HCT116 (cell line): ENCODE data around the gene AIM2. TPM values are rescaled to one million over a fixed set of nuclear protein-coding genes. Genes with fewer than 3 reads are reported as not detected.

Experiments used
- ATAC-seq: fragments of 200-7000 bp; cut with Tn5 transposase; 2 replicates; pipeline ENCODE4 v1.9.1; 2020; ENCODE audit warnings: mild to moderate bottlenecking, moderate library complexity
- BruUV-seq: library from RNA; stranded (reverse); fragments of 400-500 nt; replicated peaks from 2 replicates; lab custom pipeline; 2021; lab: Mats Ljungman, UMichigan
- CTCF ChIA-PET: fragments of 300-600 bp; sonication (Branson Sonifier 250); formaldehyde crosslinking; loops from one replicate; lab custom pipeline; 2021; ENCODE audit warnings: antibody characterized with exemption; lab: Charles Lee
- POLR2A ChIA-PET: fragments of 300-600, 350-600 bp; sonication (Branson Sonifier 250); formaldehyde crosslinking; loops from one replicate; lab custom pipeline; 2021; ENCODE audit warnings: antibody characterized with exemption; lab: Charles Lee
- RAD21 ChIA-PET, 2 experiments: fragments of 300-600 bp; sonication (Branson Sonifier 250); formaldehyde crosslinking; loops; one replicate each; lab custom pipeline; 2023; ENCODE audit warnings: low total read pairs in 2 of 2; ENCODE audit not compliant: uncharacterized antibody in 2 of 2, unreplicated experiment in 2 of 2, low non-redundant PET in 1 of 2; lab: Charles Lee
- DNase-seq: peaks from one replicate; pipeline ENCODE4 v3.0.0-alpha.2; 2010; ENCODE audit warnings: low read depth, low spot score
- H2AFZ ChIP-seq: fragments of 200-600 bp; shearing (Covaris generic), sonication (generic); 2 replicates; pipeline ENCODE4 v1.6.1; 2017; ENCODE audit warnings: low read depth, mixed run types, mixed read lengths, antibody characterized with exemption, low read length; ENCODE audit not compliant: poor library complexity, severe bottlenecking
- H3K27ac ChIP-seq: 2 replicates; pipeline ENCODE4 v1.5.1; 2012; ENCODE audit warnings: low read depth, low read length
- H3K27me3 ChIP-seq: fragments of 200-600 bp; sonication (generic); 2 replicates; pipeline ENCODE4 v1.6.1; 2016; ENCODE audit warnings: mixed run types, low read length, mixed read lengths; ENCODE audit not compliant: insufficient read depth
- H3K36me3 ChIP-seq, 2 experiments: fragments of 200-500 bp in 1 of 2; fragments of 200-600 bp in 1 of 2; sonication (Bioruptor generic) in 1 of 2; sonication (generic) in 1 of 2; 2 replicates each; pipeline versions ENCODE4 v1.5.1 to v1.6.1; 2014 to 2016; ENCODE audit warnings: low read length in 2 of 2, inconsistent platforms in 1 of 2, mixed read lengths in 1 of 2, mixed run types in 1 of 2; ENCODE audit not compliant: insufficient read depth in 2 of 2, control insufficient read depth in 1 of 2
- H3K4me1 ChIP-seq, 2 experiments: fragments of 200-600 bp in 1 of 2; sonication (generic) in 1 of 2; 2 replicates each; pipeline versions ENCODE4 v1.5.1 to v1.6.1; 2012 to 2017; ENCODE audit warnings: low read length in 2 of 2, inconsistent platforms in 1 of 2, mild to moderate bottlenecking in 1 of 2, mixed read lengths in 1 of 2, mixed run types in 1 of 2, moderate library complexity in 1 of 2; ENCODE audit not compliant: insufficient read depth in 2 of 2, control insufficient read depth in 1 of 2
- H3K4me2 ChIP-seq: fragments of 200-600 bp; sonication (generic); 2 replicates; pipeline ENCODE4 v1.6.1; 2017; ENCODE audit warnings: mixed run types, low read length, mixed read lengths
- H3K4me3 ChIP-seq, 2 experiments: fragments of 200-600 bp in 1 of 2; sonication (generic) in 1 of 2; replicated peaks in 1 of 2; 2 replicates each; pipeline ENCODE4 v1.5.1; 2011 to 2016; ENCODE audit warnings: low read length in 2 of 2, control low read depth in 1 of 2, low read depth in 1 of 2, mild to moderate bottlenecking in 1 of 2, mixed read lengths in 1 of 2, mixed run types in 1 of 2
- H3K79me2 ChIP-seq: fragments of 200-600 bp; sonication (generic); 2 replicates; pipeline ENCODE4 v1.6.1; 2017; ENCODE audit warnings: mild to moderate bottlenecking, mixed run types, low read length, moderate library complexity, mixed read lengths; ENCODE audit not compliant: insufficient read depth
- H3K9ac ChIP-seq: fragments of 200-600 bp; sonication (generic); 2 replicates; pipeline ENCODE4 v1.6.1; 2016; ENCODE audit warnings: low read length, mixed read lengths
- H3K9me2 ChIP-seq: fragments of 200-600 bp; sonication (generic), shearing (Covaris generic); 2 replicates; pipeline ENCODE4 v1.6.1; 2017; ENCODE audit warnings: mixed run types, mild to moderate bottlenecking, moderate library complexity; ENCODE audit not compliant: insufficient read depth
- H3K9me3 ChIP-seq, 2 experiments: fragments of 200-500 bp in 1 of 2; fragments of 200-600 bp in 1 of 2; sonication (Bioruptor generic) in 1 of 2; sonication (generic) in 1 of 2; 2 replicates each; pipeline ENCODE4 v1.6.1; 2014 to 2017; ENCODE audit warnings: low read length in 2 of 2, mixed read lengths in 2 of 2, inconsistent platforms in 1 of 2, low read depth in 1 of 2, mild to moderate bottlenecking in 1 of 2, mixed run types in 1 of 2, moderate library complexity in 1 of 2; ENCODE audit not compliant: control insufficient read depth in 1 of 2, insufficient read depth in 1 of 2
- H4K20me1 ChIP-seq: fragments of 200-600 bp; sonication (generic), shearing (Covaris generic); 2 replicates; pipeline ENCODE4 v1.6.1; 2017; ENCODE audit warnings: mixed run types, mild to moderate bottlenecking, moderate library complexity; ENCODE audit not compliant: insufficient read depth
- CBX3 ChIP-seq: IDR thresholded peaks from 2 replicates; pipeline ENCODE4 v1.6.1; 2012; ENCODE audit warnings: low read depth
- EGR1 ChIP-seq: IDR thresholded peaks from 2 replicates; pipeline ENCODE4 v1.6.1; 2012; ENCODE audit warnings: low read depth
- EZH2 ChIP-seq: fragments of 200-600 bp; sonication (generic); IDR thresholded peaks from 2 replicates; pipeline ENCODE4 v1.6.1; 2017; ENCODE audit warnings: antibody characterized with exemption, mixed run types
- FOSL1 ChIP-seq: IDR thresholded peaks from 2 replicates; pipeline ENCODE4 v1.6.1; 2012; ENCODE audit warnings: low read depth
- JUND ChIP-seq: IDR thresholded peaks from 2 replicates; pipeline ENCODE4 v1.6.1; 2012
- MAX ChIP-seq: IDR thresholded peaks from 2 replicates; pipeline ENCODE4 v1.6.1; 2012
- POLR2A ChIP-seq: IDR thresholded peaks from 2 replicates; pipeline ENCODE4 v1.7.0; 2011; ENCODE audit warnings: borderline replicate concordance; ENCODE audit not compliant: insufficient read depth, insufficient read length; ENCODE audit errors: extremely low read depth
- POLR2AphosphoS5 ChIP-seq: IDR thresholded peaks from 2 replicates; pipeline ENCODE4 v1.6.1; 2011; ENCODE audit warnings: mild to moderate bottlenecking, low read depth, low read length, moderate library complexity
- SP1 ChIP-seq: IDR thresholded peaks from 2 replicates; pipeline ENCODE4 v1.6.1; 2012; ENCODE audit warnings: low read depth
- SRF ChIP-seq: IDR thresholded peaks from 2 replicates; pipeline ENCODE4 v1.6.1; 2012; ENCODE audit warnings: low read depth
- YY1 ChIP-seq: IDR thresholded peaks from 2 replicates; pipeline ENCODE4 v1.6.1; 2011; ENCODE audit warnings: low read length, low read depth, moderate library complexity, mild to moderate bottlenecking; ENCODE audit not compliant: insufficient replicate concordance; ENCODE audit errors: extremely low read depth
- ZFX ChIP-seq: fragments of 450-650 bp; IDR thresholded peaks from 2 replicates; pipeline ENCODE4 v1.6.1; 2017
- intact Hi-C: fragments of 100-400 bp; cut with micrococcal nuclease; formaldehyde crosslinking; loops from 2 replicates; pipeline ENCODE4 v1.10.0; 2022
- total RNA-seq: library from RNA; stranded (reverse); gene quantifications from one replicate; pipeline ENCODE4 v1.2.1, GENCODE V29; 2021; ENCODE audit not compliant: unreplicated experiment
- TF ChIP-seq, protein P1 (sequence below): IDR thresholded peaks from 2 replicates; pipeline ENCODE4 v1.6.1; 2012
- TF ChIP-seq, protein P2 (sequence below), 3 experiments: fragments of 200-600 bp in 1 of 3; sonication (generic) in 1 of 3; IDR thresholded peaks in 2 of 3; conservative IDR thresholded peaks in 1 of 3; 2 replicates each; pipeline ENCODE4 v1.5.1; 2012 to 2017; ENCODE audit warnings: low read depth in 2 of 3, low read length in 2 of 3, antibody characterized with exemption in 1 of 3, borderline replicate concordance in 1 of 3, control low read depth in 1 of 3, mild to moderate bottlenecking in 1 of 3, mixed read lengths in 1 of 3, mixed run types in 1 of 3, moderate library complexity in 1 of 3; ENCODE audit not compliant: insufficient read depth in 1 of 3

AIM2 gene
- total RNA-seq, 1 experiment from 2014 or later: not detected

GRCh38 chr1:159079525-159079924 lies 3.0 kb upstream of the AIM2 start:
- peaks cover 7% of the 10 kb centered on the region for H3K27me3 ChIP-seq
- RAD21 ChIA-PET: no interaction called here

GRCh38 chr1:159077120-159077961 lies 775 bp upstream of the AIM2 start:
- Histone ChIP-seq H3K9me2 (no peaks in the 10 kb centered on the region), H4K20me1 (no peaks in the 10 kb centered on the region), H3K9ac (no peak overlapping the region), H3K79me2 (no peaks in the 10 kb centered on the region), H3K36me3 (no peaks in the 10 kb centered on the region), H3K9me3 (no peaks in the 10 kb centered on the region), H3K4me3 (no peak overlapping the region), H2AFZ (no peak overlapping the region), H3K27me3 (peaks cover 7% of the 10 kb centered on the region), H3K4me1 (no peaks in the 10 kb centered on the region), H3K4me2 (no peak overlapping the region), H3K27ac (no peak overlapping the region)
- intact Hi-C loops: loop anchor here (10.0 kb wide), 2 partner anchors 573 to 1113 kb away; no protein-coding TSS in a partner anchor
- CTCF ChIA-PET: no interaction called here
- ATAC-seq (no peak), DNase-seq (no peak)
- BruUV-seq: no TSS peak
- RAD21 ChIA-PET: no interaction called here
- POLR2A ChIA-PET: no interaction called here
- TF ChIP-seq, protein P1, sequence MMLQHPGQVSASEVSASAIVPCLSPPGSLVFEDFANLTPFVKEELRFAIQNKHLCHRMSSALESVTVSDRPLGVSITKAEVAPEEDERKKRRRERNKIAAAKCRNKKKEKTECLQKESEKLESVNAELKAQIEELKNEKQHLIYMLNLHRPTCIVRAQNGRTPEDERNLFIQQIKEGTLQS: no peak
- TF ChIP-seq EGR1 (no peak), JUND (no peak), SRF (no peak), YY1 (no peak), FOSL1 (no peak), CBX3 (no peak), SP1 (no peak), POLR2AphosphoS5 (no peak), EZH2 (no peak), MAX (no peak), POLR2A (no peak)
- TF ChIP-seq, protein P2, sequence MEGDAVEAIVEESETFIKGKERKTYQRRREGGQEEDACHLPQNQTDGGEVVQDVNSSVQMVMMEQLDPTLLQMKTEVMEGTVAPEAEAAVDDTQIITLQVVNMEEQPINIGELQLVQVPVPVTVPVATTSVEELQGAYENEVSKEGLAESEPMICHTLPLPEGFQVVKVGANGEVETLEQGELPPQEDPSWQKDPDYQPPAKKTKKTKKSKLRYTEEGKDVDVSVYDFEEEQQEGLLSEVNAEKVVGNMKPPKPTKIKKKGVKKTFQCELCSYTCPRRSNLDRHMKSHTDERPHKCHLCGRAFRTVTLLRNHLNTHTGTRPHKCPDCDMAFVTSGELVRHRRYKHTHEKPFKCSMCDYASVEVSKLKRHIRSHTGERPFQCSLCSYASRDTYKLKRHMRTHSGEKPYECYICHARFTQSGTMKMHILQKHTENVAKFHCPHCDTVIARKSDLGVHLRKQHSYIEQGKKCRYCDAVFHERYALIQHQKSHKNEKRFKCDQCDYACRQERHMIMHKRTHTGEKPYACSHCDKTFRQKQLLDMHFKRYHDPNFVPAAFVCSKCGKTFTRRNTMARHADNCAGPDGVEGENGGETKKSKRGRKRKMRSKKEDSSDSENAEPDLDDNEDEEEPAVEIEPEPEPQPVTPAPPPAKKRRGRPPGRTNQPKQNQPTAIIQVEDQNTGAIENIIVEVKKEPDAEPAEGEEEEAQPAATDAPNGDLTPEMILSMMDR (IDR thresholded peaks at IDR 0.05 in 2 of 3, conservative IDR thresholded peaks at IDR 0.05 in 1 of 3; ENCODE audit: borderline replicate concordance in 1 of 3, insufficient read depth in 1 of 3, low read depth in 2 of 3, low read length in 2 of 3): no peak

More at GRCh38 chr1:159079525-159079924, 3.0 kb upstream of the AIM2 start:
- no peak overlapping the region for H3K9ac ChIP-seq
- TF ChIP-seq, protein P2 (IDR thresholded peaks at IDR 0.05 in 2 of 3, conservative IDR thresholded peaks at IDR 0.05 in 1 of 3; ENCODE audit: borderline replicate concordance in 1 of 3, insufficient read depth in 1 of 3, low read depth in 2 of 3, low read length in 2 of 3): 0 out of 6 replicates have a peak, but pooled peaks of 1 of the 3 experiments have one; percentile 10
- no peak for TF ChIP-seq ZFX
- TF ChIP-seq EZH2: no peak
- ATAC-seq (no peak), DNase-seq (no peak)
- no peak overlapping the region for H3K4me2 ChIP-seq
- ChIA-PET CTCF (no interaction called here), POLR2A (no interaction called here)
- no peak overlapping the region for H3K27ac ChIP-seq
- H2AFZ ChIP-seq: no peak overlapping the region
- BruUV-seq: no TSS peak
- H3K9me2 ChIP-seq: no peaks in the 10 kb centered on the region
- no peaks in the 10 kb centered on the region for H3K36me3 ChIP-seq
- H3K4me1 ChIP-seq: no peaks in the 10 kb centered on the region
- H3K4me3 ChIP-seq: no peak overlapping the region
- no peaks in the 10 kb centered on the region for H3K9me3 ChIP-seq
- intact Hi-C loops: loop anchor here (10.0 kb wide), 2 partner anchors 575 to 1115 kb away; no protein-coding TSS in a partner anchor
- H4K20me1 ChIP-seq: no peaks in the 10 kb centered on the region
- no peaks in the 10 kb centered on the region for H3K79me2 ChIP-seq
